ENCODE results near the gene SCUBE1. TPM values are rescaled to one million over a fixed set of nuclear protein-coding genes. Genes with fewer than 3 reads are reported as not detected.

Gene SCUBE1
- total and polyA plus RNA-seq, 5 donors, result 0.03 to 1.3 (median 0.33) TPM; not detected in 1

DNA sequence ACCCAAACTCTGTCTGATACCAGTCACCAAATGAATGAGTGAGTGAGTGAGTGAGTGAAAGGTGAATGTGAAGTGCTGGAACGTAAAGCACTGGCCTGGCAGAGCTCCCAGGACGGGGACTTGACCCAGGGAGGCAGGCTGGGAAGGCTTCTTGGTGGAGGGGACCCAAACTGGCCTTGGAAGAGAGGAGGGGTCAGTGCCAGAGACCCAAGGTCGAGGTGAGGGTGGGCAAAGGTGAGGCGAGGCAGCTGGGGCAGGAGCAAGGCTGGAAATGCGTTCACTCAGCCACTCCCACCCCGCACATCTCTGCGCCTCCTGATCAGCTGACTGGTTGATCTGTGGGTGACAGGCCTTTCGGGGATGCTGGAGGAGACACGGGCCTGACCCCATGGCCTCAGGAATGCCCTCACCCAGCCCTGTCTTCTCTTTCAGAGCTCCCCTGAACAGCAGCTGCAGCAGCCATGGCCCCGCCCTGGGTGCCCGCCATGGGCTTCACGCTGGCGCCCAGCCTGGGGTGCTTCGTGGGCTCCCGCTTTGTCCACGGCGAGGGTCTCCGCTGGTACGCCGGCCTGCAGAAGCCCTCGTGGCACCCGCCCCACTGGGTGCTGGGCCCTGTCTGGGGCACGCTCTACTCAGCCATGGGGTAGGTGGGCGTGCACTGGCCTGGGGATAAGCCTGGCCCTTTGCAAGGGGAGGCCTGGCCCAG lies 184.2 kb downstream of the SCUBE1 start:
- no peak overlapping the region for H3K4me3 ChIP-seq (ENCODE audit: low read length)
- H3K27me3 ChIP-seq (ENCODE audit: control insufficient read depth, insufficient read depth), result no peaks in the 10 kb centered on the region
- intact Hi-C loops (cut with DNase I), result no loop called here
- DNase-seq (no peak), ATAC-seq (no peak)
- peaks cover under 1% of the 10 kb centered on the region for H3K4me1 ChIP-seq (ENCODE audit: control insufficient read depth, insufficient read depth, low read length)
- WGBS, result 92% methylated on average over 24 of the region's 24 CpGs
- no peak overlapping the region for H3K27ac ChIP-seq (ENCODE audit: low read length)
- no peaks in the 10 kb centered on the region for H3K9me3 ChIP-seq (ENCODE audit: control insufficient read depth, low read length)

DNA sequence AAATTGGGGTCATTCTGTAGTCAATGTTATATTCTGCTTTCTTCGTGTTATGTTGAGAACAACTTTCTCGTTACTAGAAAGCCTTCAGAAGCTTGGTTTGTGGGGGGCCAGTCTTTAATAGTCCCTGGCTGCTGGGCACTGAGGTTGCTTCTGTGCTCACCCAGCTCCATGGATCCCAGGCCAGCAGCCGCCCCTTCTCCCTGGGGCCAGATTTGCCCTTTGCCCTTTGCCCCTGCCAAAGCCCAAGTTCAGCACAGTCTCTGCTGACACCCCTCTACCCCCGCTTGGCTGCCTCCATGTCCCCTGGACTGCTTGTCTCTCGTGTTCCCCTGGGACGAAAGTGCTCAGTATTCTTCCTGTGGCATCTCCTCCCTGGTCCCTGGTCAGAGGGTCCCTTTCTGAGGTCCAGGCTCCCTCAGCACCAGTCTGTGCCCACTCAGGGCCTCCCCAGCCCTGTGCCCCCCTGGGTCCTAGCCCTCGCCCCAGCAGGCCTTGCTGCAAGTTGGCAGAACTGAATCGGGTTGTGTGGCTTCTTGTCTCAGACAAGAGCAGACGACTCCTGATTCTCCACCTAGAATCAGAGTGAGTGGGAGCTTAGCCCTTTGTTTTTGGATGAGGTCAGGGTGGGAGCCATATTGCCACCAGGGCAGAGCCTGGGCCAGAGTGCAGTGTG lies 185.2 kb downstream of the SCUBE1 start:
- H3K27me3 ChIP-seq (ENCODE audit: control insufficient read depth, insufficient read depth), result no peaks in the 10 kb centered on the region
- no peak for ATAC-seq
- no peak overlapping the region for H3K4me3 ChIP-seq (ENCODE audit: low read length)
- no peak for DNase-seq
- no peak overlapping the region for H3K27ac ChIP-seq (ENCODE audit: low read length)
- WGBS, result 77% methylated on average over 9 of the region's 9 CpGs
- no peaks in the 10 kb centered on the region for H3K4me1 ChIP-seq (ENCODE audit: control insufficient read depth, insufficient read depth, low read length)
- intact Hi-C loops (cut with DNase I), result no loop called here
- no peaks in the 10 kb centered on the region for H3K9me3 ChIP-seq (ENCODE audit: control insufficient read depth, low read length)

DNA sequence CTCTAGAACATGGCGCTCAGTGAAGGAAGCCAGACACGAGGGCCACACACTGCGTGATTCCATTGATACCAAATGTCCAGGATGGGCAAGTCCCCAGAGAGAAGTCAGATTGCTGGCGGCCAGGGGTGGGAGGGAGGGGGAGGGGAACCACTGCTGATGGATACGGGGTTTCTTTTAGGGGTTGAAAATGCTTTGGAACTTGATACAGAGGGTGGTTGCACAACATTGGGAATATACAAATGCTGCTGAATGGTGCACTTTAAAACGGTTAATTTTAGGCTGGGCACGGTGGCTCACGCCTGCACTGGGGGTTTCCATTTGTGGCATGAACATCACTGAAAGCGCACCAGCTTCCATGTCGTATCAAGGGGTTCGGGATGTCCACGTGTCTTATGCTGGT lies 186.8 kb downstream of the SCUBE1 start:
- H3K27ac ChIP-seq (ENCODE audit: low read length), result no peak overlapping the region
- intact Hi-C loops (cut with DNase I), result no loop called here
- 82% methylated on average over 12 of the region's 12 CpGs for WGBS
- no peak for DNase-seq
- H3K4me1 ChIP-seq (ENCODE audit: control insufficient read depth, insufficient read depth, low read length), result peaks cover 2% of the 10 kb centered on the region
- no peak for ATAC-seq
- H3K27me3 ChIP-seq (ENCODE audit: control insufficient read depth, insufficient read depth), result no peaks in the 10 kb centered on the region
- H3K4me3 ChIP-seq (ENCODE audit: low read length), result no peak overlapping the region
- no peaks in the 10 kb centered on the region for H3K9me3 ChIP-seq (ENCODE audit: control insufficient read depth, low read length)

DNA sequence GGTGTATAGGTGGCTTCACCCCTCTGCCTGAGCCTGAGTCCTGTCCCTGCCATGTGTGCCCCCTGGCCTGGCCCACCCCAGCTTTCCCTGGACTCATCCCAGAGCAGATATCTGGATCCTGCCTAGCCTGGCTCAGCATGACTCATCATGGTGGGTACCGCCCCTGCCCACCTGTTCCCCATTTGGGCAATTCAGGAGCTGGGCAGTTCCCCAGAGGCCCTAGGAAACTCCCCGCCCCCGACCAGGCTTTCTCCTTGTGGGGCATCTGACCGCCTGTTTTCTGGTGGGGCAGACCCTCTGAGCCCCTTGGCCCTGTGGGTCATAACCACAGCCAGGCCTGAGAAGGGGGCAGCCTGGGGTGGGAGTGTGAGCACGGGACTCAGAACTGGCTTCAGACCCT lies 187.4 kb downstream of the SCUBE1 start:
- ATAC-seq, result no peak
- H3K9me3 ChIP-seq (ENCODE audit: control insufficient read depth, low read length), result no peaks in the 10 kb centered on the region
- intact Hi-C loops (cut with DNase I), result no loop called here
- H3K27me3 ChIP-seq (ENCODE audit: control insufficient read depth, insufficient read depth), result no peaks in the 10 kb centered on the region
- H3K27ac ChIP-seq (ENCODE audit: low read length), result no peak overlapping the region
- no peak for DNase-seq
- H3K4me3 ChIP-seq (ENCODE audit: low read length), result no peak overlapping the region
- H3K4me1 ChIP-seq (ENCODE audit: control insufficient read depth, insufficient read depth, low read length), result peaks cover 4% of the 10 kb centered on the region
- WGBS, result 90% methylated on average over 5 of the region's 5 CpGs

DNA sequence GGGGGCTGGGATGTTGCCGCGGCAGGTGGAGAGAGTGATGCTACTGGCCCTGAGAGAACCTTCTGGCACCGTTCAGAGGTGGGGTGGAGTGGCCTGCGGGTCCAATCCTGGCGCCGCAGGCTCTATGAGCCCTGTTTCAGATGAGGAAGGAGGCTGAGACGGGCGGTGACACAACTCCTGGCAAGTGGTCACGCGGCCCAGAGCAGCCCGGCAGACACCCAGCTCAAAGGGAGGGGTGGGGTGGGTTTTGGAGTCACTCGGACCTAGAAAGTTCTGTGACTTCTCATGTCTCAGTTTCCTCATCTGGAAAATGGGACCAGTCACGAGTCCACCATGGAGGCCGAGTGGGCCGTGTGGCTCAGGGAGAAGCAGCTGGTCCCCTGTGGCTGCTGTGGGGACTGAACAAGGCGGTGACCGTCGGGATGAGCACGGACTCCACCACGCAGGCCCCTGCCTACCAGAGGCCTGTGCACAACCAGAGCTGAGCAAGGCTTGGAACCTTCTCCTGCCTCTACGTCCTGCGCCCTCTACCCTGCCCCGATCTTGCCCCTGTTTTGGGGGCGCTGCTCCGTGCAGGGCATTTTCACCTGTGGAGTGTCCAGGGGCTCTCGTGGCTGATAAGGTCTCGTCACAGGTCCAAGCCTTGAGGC lies 188.2 kb downstream of the SCUBE1 start:
- 81% methylated on average over 27 of the region's 27 CpGs for WGBS
- intact Hi-C loops (cut with DNase I), result no loop called here
- Histone ChIP-seq H3K27me3 (ENCODE audit: control insufficient read depth, insufficient read depth) (no peaks in the 10 kb centered on the region), H3K4me1 (ENCODE audit: control insufficient read depth, insufficient read depth, low read length) (peaks cover 6% of the 10 kb centered on the region), H3K27ac (ENCODE audit: low read length) (no peak overlapping the region), H3K9me3 (ENCODE audit: control insufficient read depth, low read length) (no peaks in the 10 kb centered on the region), H3K4me3 (ENCODE audit: low read length) (no peak overlapping the region)
- peak in 2 of 3 donors; percentile 64 to 76 for DNase-seq
- no peak for ATAC-seq

DNA sequence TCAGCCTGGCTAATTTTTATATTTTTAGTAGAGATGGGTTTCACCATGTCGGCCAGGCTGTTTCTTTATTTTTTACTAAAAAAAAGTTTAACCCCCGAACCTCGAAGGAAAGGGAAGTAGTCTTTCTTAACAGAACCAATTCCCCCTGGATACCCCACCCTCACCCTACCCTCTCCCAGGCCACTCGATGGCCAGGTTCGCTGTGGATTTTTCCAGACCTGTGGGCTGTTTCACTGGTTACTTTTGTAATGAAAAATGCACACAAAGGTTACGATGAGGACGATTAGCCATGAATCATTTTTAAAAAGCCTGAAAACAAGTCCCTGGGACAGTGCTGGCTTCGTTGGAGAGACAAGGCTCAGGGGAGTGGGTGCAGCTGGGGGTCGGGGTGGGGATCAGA lies 189.3 kb downstream of the SCUBE1 start:
- ATAC-seq (no peak), DNase-seq (no peak)
- no peak overlapping the region for H3K4me3 ChIP-seq (ENCODE audit: low read length)
- H3K27me3 ChIP-seq (ENCODE audit: control insufficient read depth, insufficient read depth), result no peaks in the 10 kb centered on the region
- H3K4me1 ChIP-seq (ENCODE audit: control insufficient read depth, insufficient read depth, low read length), result peaks cover 6% of the 10 kb centered on the region
- intact Hi-C loops (cut with DNase I), result no loop called here
- H3K27ac ChIP-seq (ENCODE audit: low read length), result no peak overlapping the region
- WGBS, result 68% methylated on average over 9 of the region's 9 CpGs
- no peaks in the 10 kb centered on the region for H3K9me3 ChIP-seq (ENCODE audit: control insufficient read depth, low read length)

DNA sequence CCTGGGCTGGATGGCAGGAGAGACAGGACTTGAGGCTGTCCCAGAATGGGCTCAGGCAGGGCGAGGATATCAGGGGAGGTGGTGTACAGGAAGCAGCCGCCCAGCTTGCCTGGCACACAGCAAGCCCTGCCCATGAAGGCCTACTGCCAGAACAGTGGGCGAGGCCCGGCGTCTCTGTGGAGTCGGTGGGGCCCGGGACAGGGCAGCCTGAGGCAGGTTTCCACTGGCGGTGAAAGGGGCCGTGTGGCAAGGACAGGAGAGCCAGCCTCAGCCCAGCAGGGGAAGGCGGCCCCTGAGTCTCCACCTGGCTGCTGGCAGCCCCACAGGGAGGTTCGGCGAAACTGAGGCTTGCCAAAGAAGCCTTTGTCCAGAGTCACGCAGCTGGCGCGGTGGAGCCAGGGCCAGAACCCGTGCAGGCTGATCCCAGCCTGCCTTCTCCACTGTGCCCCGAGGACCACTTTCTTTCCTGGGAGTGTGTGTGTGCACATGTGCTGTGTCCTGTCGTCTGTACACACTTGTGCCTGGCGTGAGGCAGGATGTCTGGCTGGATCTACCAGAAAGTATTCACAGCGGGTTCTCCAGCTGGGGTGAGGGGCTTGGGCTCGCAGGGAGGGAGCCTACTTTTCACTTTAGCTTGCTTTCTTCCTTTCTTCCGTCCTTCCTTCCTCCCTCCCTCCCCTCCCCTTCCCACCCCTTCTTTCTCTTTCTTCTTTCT lies 190.7 kb downstream of the SCUBE1 start:
- peak; percentile 82 to 92 (median 87) for DNase-seq
- peaks cover 6% of the 10 kb centered on the region for H3K4me1 ChIP-seq (ENCODE audit: control insufficient read depth, insufficient read depth, low read length)
- intact Hi-C loops (cut with DNase I), result no loop called here
- no peaks in the 10 kb centered on the region for H3K27me3 ChIP-seq (ENCODE audit: control insufficient read depth, insufficient read depth)
- H3K9me3 ChIP-seq (ENCODE audit: control insufficient read depth, low read length), result no peaks in the 10 kb centered on the region
- H3K27ac ChIP-seq (ENCODE audit: low read length), result peak overlapping the region; percentile 15
- peak overlapping the region; percentile 90 for H3K4me3 ChIP-seq (ENCODE audit: low read length)
- peak; percentile 77 to 82 for ATAC-seq
- 7% methylated on average over 22 of the region's 22 CpGs for WGBS

DNA sequence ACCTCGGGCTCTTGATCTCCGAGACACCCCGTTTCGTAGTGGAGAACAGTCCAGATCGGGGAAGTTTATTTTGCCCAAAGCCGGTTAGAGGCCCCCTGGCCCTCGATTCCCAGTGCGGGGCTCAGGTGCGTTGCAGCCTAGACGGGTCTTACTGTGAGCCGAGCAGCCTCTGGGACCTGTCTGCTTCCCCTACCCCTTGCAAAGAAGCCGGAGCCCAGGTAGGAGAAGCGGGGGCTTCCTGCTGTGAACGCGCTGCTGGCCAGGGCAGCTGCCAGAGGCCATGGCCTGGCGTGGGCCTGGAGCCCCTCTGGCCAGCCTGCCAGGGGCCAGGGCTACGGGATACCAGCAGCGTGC lies 191.2 kb downstream of the SCUBE1 start:
- no peaks in the 10 kb centered on the region for H3K27me3 ChIP-seq (ENCODE audit: control insufficient read depth, insufficient read depth)
- WGBS, result 22% methylated on average over 18 of the region's 18 CpGs
- DNase-seq (no peak), ATAC-seq (no peak)
- intact Hi-C loops (cut with DNase I), result no loop called here
- H3K27ac ChIP-seq (ENCODE audit: low read length), result peak overlapping the region; percentile 15
- H3K9me3 ChIP-seq (ENCODE audit: control insufficient read depth, low read length), result no peaks in the 10 kb centered on the region
- H3K4me1 ChIP-seq (ENCODE audit: control insufficient read depth, insufficient read depth, low read length), result peaks cover 6% of the 10 kb centered on the region
- H3K4me3 ChIP-seq (ENCODE audit: low read length), result peak overlapping the region; percentile 90

DNA sequence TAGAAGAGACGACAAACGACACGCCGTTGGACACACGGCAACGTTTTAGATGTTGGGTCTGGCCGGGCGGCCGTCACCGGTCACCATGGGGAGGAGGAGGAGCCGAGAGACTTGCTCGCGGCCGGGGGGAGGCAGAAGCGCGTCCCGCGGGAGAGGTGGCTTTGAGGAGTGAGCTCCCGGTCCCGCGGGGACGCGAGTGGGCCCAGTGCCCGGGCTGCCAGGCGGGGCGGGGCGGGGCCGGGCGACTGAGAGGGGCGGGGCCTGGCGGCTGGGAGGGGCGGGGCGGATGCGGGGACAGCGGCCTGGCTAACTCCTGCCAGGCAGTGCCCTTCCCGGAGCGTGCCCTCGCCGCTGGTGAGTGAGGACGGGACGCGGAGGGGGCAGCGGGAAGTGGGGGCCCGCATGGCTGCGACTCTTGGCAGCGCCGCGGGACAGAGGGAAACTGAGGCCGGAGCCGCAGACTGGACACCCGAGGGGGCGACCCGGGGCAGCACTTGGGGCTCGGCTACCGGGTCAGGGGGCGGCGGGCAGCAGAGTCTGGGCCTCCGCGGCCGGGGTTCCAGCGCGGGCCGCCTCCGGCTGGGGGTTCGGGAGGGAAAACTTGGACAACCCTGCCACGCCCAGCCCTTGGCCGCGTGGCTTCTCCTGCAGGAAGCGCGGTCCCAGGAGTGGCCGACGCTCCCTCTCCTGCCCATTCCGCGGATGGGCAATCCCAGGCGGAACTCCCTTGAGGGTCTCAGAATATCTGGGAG lies 191.7 kb downstream of the SCUBE1 start, which contains the start of gene TSPO:
Gene TSPO, plus strand, starts transcription at position 309 of the 752 bp plus-strand sequence. CDS start 7,680 bp downstream, outside the sequence.
- Histone ChIP-seq H3K4me3 (ENCODE audit: low read length) (peak within 1 kb of the TSS; percentile 90), H3K9me3 (ENCODE audit: control insufficient read depth, low read length) (no peaks in the 10 kb centered on the region), H3K27me3 (ENCODE audit: control insufficient read depth, insufficient read depth) (no peaks in the 10 kb centered on the region), H3K27ac (ENCODE audit: low read length) (peak within 1 kb of the TSS; percentile 15), H3K4me1 (ENCODE audit: control insufficient read depth, insufficient read depth, low read length) (peaks cover 6% of the 10 kb centered on the region)
- 1% methylated on average over 75 of the region's 75 CpGs for WGBS
- DNase-seq (peak; percentile 87 to 95 (median 94)), ATAC-seq (peak; percentile 86 to 87)
- intact Hi-C loops (cut with DNase I), result no loop called here

DNA sequence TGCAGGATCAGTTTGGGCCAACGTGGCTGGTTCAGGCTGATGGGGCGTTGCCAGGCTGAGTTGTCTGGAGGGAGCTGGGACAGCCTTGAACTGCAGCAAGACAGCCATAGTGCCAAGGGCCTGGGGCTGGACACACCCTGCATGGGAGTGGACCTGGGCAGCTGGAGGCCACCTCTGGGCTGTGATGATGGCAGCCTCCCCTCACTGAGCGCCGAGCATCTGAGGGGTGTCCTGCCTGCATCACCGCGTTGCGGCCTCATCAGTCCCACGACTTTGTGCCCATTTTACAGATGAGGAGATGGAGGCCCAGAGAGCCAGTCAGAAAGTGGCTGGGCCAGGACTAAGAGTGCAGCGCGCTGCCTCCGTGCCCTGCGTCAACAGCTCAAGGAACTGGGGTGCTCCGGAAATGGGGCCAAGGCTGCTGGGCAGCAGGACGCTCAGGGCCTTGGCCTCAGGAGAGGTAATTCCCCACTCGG lies 192.4 kb downstream of the SCUBE1 start:
- ATAC-seq, result peak in 1 of 2 donors; percentile 2
- Histone ChIP-seq H3K4me3 (ENCODE audit: low read length) (peak overlapping the region; percentile 90), H3K4me1 (ENCODE audit: control insufficient read depth, insufficient read depth, low read length) (peaks cover 6% of the 10 kb centered on the region), H3K9me3 (ENCODE audit: control insufficient read depth, low read length) (no peaks in the 10 kb centered on the region), H3K27ac (ENCODE audit: low read length) (peak overlapping the region; percentile 14), H3K27me3 (ENCODE audit: control insufficient read depth, insufficient read depth) (no peaks in the 10 kb centered on the region)
- WGBS, result 76% methylated on average over 15 of the region's 15 CpGs
- peak in 1 of 3 donors; percentile 60 for DNase-seq
- intact Hi-C loops (cut with DNase I), result no loop called here

Data from right cardiac atrium (tissue), 5 donors.